ENCODE results near the gene COLEC11. TPM values are rescaled to one million over a fixed set of nuclear protein-coding genes. Genes with fewer than 3 reads are reported as not detected.

Gene COLEC11
- total RNA-seq, 2 experiments from 2014 or later: 1.7 TPM; not detected in 1

- H3K9me2 ChIP-seq (ENCODE audit: insufficient read depth, low read length): no peaks in the 10 kb centered on the region
- no TSS peak for BruUV-seq (replicated peaks)
- no peaks in the 10 kb centered on the region for H3K79me2 ChIP-seq (ENCODE audit: insufficient read depth, low read depth, low read length)
- H3K4me2 ChIP-seq (ENCODE audit: low read length): no peak overlapping the region
- intact Hi-C loops (cut with micrococcal nuclease; ENCODE audit: unreplicated experiment): no loop called here
- no peaks in the 10 kb centered on the region for H3K9me3 ChIP-seq (ENCODE audit: low read length)
- no peaks in the 10 kb centered on the region for H3K36me3 ChIP-seq (ENCODE audit: insufficient read depth, low read length)
- TF ChIP-seq CTCF (conservative IDR thresholded peaks at IDR 0.05; ENCODE audit: low read length): no peak
- TF ChIP-seq EZH2phosphoT487 (IDR thresholded peaks at IDR 0.05; ENCODE audit: borderline replicate concordance, low read depth, low read length): no peak
- CTCF ChIA-PET (ENCODE audit: unreplicated experiment): no interaction called here
- no peak overlapping the region for H3K4me3 ChIP-seq (ENCODE audit: low read depth, low read length, poor library complexity, severe bottlenecking)
- H2AFZ ChIP-seq (ENCODE audit: low read length): no peak overlapping the region
- H3K4me1 ChIP-seq (ENCODE audit: insufficient read depth, low read length, poor library complexity, severe bottlenecking): peaks cover 16% of the 10 kb centered on the region
- H3K27ac ChIP-seq (ENCODE audit: low read depth, low read length, poor library complexity, severe bottlenecking): no peak overlapping the region
- no peaks in the 10 kb centered on the region for H4K20me1 ChIP-seq (ENCODE audit: insufficient read depth, low read length)
- POLR2A ChIA-PET: no interaction called here
- no peak for DNase-seq (ENCODE audit: low spot score)
Measured at GRCh38 chr2:3647246-3647645, 52.3 kb downstream of the COLEC11 start.

- CTCF ChIA-PET (ENCODE audit: unreplicated experiment): no interaction called here
Measured at GRCh38 chr2:3647831-3648651, 53.1 kb downstream of the COLEC11 start.

More at GRCh38 chr2:3647831-3648651, 53.1 kb downstream of the COLEC11 start:
- Histone ChIP-seq H3K9me3 (ENCODE audit: low read length) (no peaks in the 10 kb centered on the region), H4K20me1 (ENCODE audit: insufficient read depth, low read length) (no peaks in the 10 kb centered on the region), H3K4me2 (ENCODE audit: low read length) (no peak overlapping the region), H3K27ac (ENCODE audit: low read depth, low read length, poor library complexity, severe bottlenecking) (no peak overlapping the region), H2AFZ (ENCODE audit: low read length) (no peak overlapping the region), H3K79me2 (ENCODE audit: insufficient read depth, low read depth, low read length) (no peaks in the 10 kb centered on the region), H3K4me1 (ENCODE audit: insufficient read depth, low read length, poor library complexity, severe bottlenecking) (peaks cover 23% of the 10 kb centered on the region), H3K36me3 (ENCODE audit: insufficient read depth, low read length) (no peaks in the 10 kb centered on the region), H3K9me2 (ENCODE audit: insufficient read depth, low read length) (no peaks in the 10 kb centered on the region), H3K4me3 (ENCODE audit: low read depth, low read length, poor library complexity, severe bottlenecking) (no peak overlapping the region)
- TF ChIP-seq EZH2phosphoT487 (IDR thresholded peaks at IDR 0.05; ENCODE audit: borderline replicate concordance, low read depth, low read length): no peak
- TF ChIP-seq CTCF (conservative IDR thresholded peaks at IDR 0.05; ENCODE audit: low read length): no peak
- intact Hi-C loops (cut with micrococcal nuclease; ENCODE audit: unreplicated experiment): no loop called here
- no peak for DNase-seq (ENCODE audit: low spot score)
- BruUV-seq (replicated peaks): no TSS peak
- POLR2A ChIA-PET: no interaction called here

Data from OCI-LY7 (cell line).